OCI-LY7 (cell line): Measurements from ENCODE around the gene KRT33A.

Source experiments
- EZH2phosphoT487 ChIP-seq: fragments of 200-600 bp; sonication (generic); IDR thresholded peaks from 2 replicates; pipeline ENCODE4 v1.6.1; 2018; ENCODE audit warnings: low read depth, borderline replicate concordance, mild to moderate bottlenecking, mixed run types, antibody characterized with exemption, low read length, moderate library complexity, mixed read lengths
- TF ChIP-seq, protein P1 (sequence below): fragments of 200-600 bp; sonication (generic); conservative IDR thresholded peaks from 2 replicates; pipeline ENCODE4 v1.5.1; 2014; ENCODE audit warnings: mild to moderate bottlenecking, antibody characterized with exemption, low read length, moderate library complexity, mixed read lengths

DNA sequence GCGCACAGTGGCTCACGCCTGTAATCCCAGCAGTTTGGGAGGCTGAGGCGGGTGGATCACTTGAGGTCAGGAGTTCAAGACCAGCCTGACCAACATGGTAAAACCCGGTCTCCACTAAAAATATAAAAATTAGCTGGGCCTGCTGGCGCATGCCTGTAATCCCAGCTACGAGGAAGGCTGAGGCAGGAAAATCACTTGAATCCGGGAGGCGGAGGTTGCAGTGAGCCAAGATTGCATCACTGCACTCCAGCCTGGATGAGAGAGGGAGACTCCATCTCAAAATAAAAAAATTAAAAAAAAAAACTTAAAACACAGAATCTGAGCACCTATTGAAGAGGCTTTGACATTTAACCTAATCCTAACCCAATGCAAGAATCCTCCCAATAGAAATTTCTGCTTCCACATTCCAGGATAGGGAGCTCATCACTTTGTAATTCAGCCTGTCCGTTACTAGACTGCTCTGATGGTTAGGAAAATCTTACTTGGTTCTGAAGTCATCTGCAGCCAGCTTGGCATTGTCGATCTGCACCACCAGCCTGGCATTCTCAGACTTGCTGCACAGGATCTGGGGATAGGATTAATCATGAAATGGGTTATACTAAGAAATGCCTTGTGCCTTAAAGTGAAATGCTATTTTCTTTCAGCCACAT lies 16.9 kb upstream of the KRT33A start:
- TF ChIP-seq, protein P1, sequence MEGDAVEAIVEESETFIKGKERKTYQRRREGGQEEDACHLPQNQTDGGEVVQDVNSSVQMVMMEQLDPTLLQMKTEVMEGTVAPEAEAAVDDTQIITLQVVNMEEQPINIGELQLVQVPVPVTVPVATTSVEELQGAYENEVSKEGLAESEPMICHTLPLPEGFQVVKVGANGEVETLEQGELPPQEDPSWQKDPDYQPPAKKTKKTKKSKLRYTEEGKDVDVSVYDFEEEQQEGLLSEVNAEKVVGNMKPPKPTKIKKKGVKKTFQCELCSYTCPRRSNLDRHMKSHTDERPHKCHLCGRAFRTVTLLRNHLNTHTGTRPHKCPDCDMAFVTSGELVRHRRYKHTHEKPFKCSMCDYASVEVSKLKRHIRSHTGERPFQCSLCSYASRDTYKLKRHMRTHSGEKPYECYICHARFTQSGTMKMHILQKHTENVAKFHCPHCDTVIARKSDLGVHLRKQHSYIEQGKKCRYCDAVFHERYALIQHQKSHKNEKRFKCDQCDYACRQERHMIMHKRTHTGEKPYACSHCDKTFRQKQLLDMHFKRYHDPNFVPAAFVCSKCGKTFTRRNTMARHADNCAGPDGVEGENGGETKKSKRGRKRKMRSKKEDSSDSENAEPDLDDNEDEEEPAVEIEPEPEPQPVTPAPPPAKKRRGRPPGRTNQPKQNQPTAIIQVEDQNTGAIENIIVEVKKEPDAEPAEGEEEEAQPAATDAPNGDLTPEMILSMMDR = no peak
- no peak for TF ChIP-seq EZH2phosphoT487
